ENCODE measurements around the gene FBXO31. TPM values are rescaled to one million over a fixed set of nuclear protein-coding genes. Genes with fewer than 3 reads are reported as not detected.

The FBXO31 gene
- total and polyA plus RNA-seq, 2 donors (not counting 3 experiments of a cell fraction or from before 2014, with no cell fraction given), result 17.1 to 31.8 TPM

- POLR2A ChIA-PET, result no interaction called here
- FAIRE-seq, result no peak
These were observed 52.3 kb downstream of the FBXO31 start for GRCh38 chr16:87331241-87331801.

GRCh38 chr16:87330646-87331045, 52.9 kb downstream of the FBXO31 start:
- CTCF ChIA-PET, result no interaction called here
- Histone ChIP-seq H3K9me1 (replicated peaks; ENCODE audit: control insufficient read depth, extremely low read depth, insufficient read depth, low read length) (no peaks in the 10 kb centered on the region), H3K4me2 (ENCODE audit: insufficient read depth, low read length) (no peak overlapping the region), H2AFZ (ENCODE audit: low read depth, low read length) (no peak overlapping the region), H3K36me3 (ENCODE audit: control insufficient read depth in 2 of 2, extremely low read depth in 1 of 2, insufficient read depth in 2 of 2, low read length in 2 of 2) (peaks cover 4 to 15% of the 10 kb centered on the region in 2 experiments), H3K79me2 (ENCODE audit: control insufficient read depth, insufficient read depth, low read length) (no peaks in the 10 kb centered on the region), H3K27me3 (ENCODE audit: control insufficient read depth in 2 of 2, insufficient read depth in 2 of 2, low read length in 2 of 2) (no peaks in the 10 kb centered on the region), H3K9ac (replicated peaks; ENCODE audit: extremely low read depth, insufficient read depth, low read length) (no peak overlapping the region), H4K20me1 (replicated peaks; ENCODE audit: control insufficient read depth, extremely low read depth, insufficient read depth, low read length) (no peaks in the 10 kb centered on the region), H3K9me3 (replicated peaks; ENCODE audit: control insufficient read depth, insufficient read depth, low read length) (no peaks in the 10 kb centered on the region), H3K4me3 (replicated peaks in 1 of 3; ENCODE audit: insufficient read depth in 1 of 3, low read depth in 1 of 3, low read length in 3 of 3) (no peak overlapping the region), H3K27ac (ENCODE audit: insufficient read depth, low read depth, low read length) (no peak overlapping the region), H3K4me1 (ENCODE audit: control insufficient read depth, extremely low read depth, insufficient read depth, low read length) (no peaks in the 10 kb centered on the region)
- dilution Hi-C loops (cut with MboI; ENCODE audit: extremely low pct_ligation_motif_present, low sequenced_read_pairs), result no loop called here
- FAIRE-seq (no peak), DNase-seq (ENCODE audit: low read depth, low spot score) (no peak)
- BruUV-seq (replicated peaks), result no TSS peak
- TF ChIP-seq MAX (IDR thresholded peaks at IDR 0.05; ENCODE audit: insufficient read depth, insufficient read length) (no peak), JUN (IDR thresholded peaks at IDR 0.05; ENCODE audit: borderline replicate concordance, insufficient read depth, insufficient read length, low read depth) (no peak)
- intact Hi-C loops (cut with micrococcal nuclease), result loop anchor here (5.0 kb wide), 1 partner anchor 37 kb away; no protein-coding TSS in a partner anchor
- POLR2A ChIA-PET, result no interaction called here

More at GRCh38 chr16:87331241-87331801, 52.3 kb downstream of the FBXO31 start:
- no peak for TF ChIP-seq GATA2 (IDR thresholded peaks at IDR 0.05; ENCODE audit: insufficient read depth, insufficient read length, low read depth, low read length)
- no peak for TF ChIP-seq POLR2A (IDR thresholded peaks at IDR 0.05; ENCODE audit: low read depth, low read length)
- no peak for TF ChIP-seq FOS (IDR thresholded peaks at IDR 0.05; ENCODE audit: borderline replicate concordance, insufficient read depth, low read length)
- TF ChIP-seq EZH2 (IDR thresholded peaks at IDR 0.05; ENCODE audit: borderline replicate concordance, low read depth, low read length, severe bottlenecking), result no peak
- no peak for TF ChIP-seq JUN (IDR thresholded peaks at IDR 0.05; ENCODE audit: borderline replicate concordance, insufficient read depth, insufficient read length, low read depth)
- intact Hi-C loops (cut with micrococcal nuclease) (loop anchor here (5.0 kb wide), 1 partner anchor 36 kb away; no protein-coding TSS in a partner anchor), dilution Hi-C loops (cut with MboI; ENCODE audit: extremely low pct_ligation_motif_present, low sequenced_read_pairs) (no loop called here)
- no peaks in the 10 kb centered on the region for H3K9me3 ChIP-seq (replicated peaks; ENCODE audit: control insufficient read depth, insufficient read depth, low read length)
- H3K9me1 ChIP-seq (replicated peaks; ENCODE audit: control insufficient read depth, extremely low read depth, insufficient read depth, low read length), result no peaks in the 10 kb centered on the region
- no peak overlapping the region for H3K9ac ChIP-seq (replicated peaks; ENCODE audit: extremely low read depth, insufficient read depth, low read length)
- no peak overlapping the region for H3K4me2 ChIP-seq (ENCODE audit: insufficient read depth, low read length)
- no peak overlapping the region for H3K27ac ChIP-seq (ENCODE audit: insufficient read depth, low read depth, low read length)
- no peaks in the 10 kb centered on the region for H3K79me2 ChIP-seq (ENCODE audit: control insufficient read depth, insufficient read depth, low read length)
- H3K36me3 ChIP-seq (ENCODE audit: control insufficient read depth in 2 of 2, extremely low read depth in 1 of 2, insufficient read depth in 2 of 2, low read length in 2 of 2), result peaks cover 4 to 17% of the 10 kb centered on the region in 2 experiments
- no peaks in the 10 kb centered on the region for H4K20me1 ChIP-seq (replicated peaks; ENCODE audit: control insufficient read depth, extremely low read depth, insufficient read depth, low read length)
- no peaks in the 10 kb centered on the region for H3K27me3 ChIP-seq (ENCODE audit: control insufficient read depth in 2 of 2, insufficient read depth in 2 of 2, low read length in 2 of 2)
- no peak overlapping the region for H3K4me3 ChIP-seq (replicated peaks in 1 of 3; ENCODE audit: insufficient read depth in 1 of 3, low read depth in 1 of 3, low read length in 3 of 3)
- no TSS peak for BruUV-seq (replicated peaks)
- no peak for DNase-seq (ENCODE audit: low read depth, low spot score)
- no peak overlapping the region for H2AFZ ChIP-seq (ENCODE audit: low read depth, low read length)
- CTCF ChIA-PET, result interaction anchor here (0.6 to 1.3 kb wide), 3 partner anchors 9 to 446 kb away, joined by 3 to 6 read pairs (median 5); no protein-coding TSS in a partner anchor
- no peaks in the 10 kb centered on the region for H3K4me1 ChIP-seq (ENCODE audit: control insufficient read depth, extremely low read depth, insufficient read depth, low read length)

Data from endothelial cell of umbilical vein (primary cell).